ENCODE measurements around the gene FSD2. TPM values are rescaled to one million over a fixed set of nuclear protein-coding genes. Genes with fewer than 3 reads are reported as not detected.

The FSD2 gene
- total RNA-seq, 1 experiment from 2014 or later = not detected

DNA sequence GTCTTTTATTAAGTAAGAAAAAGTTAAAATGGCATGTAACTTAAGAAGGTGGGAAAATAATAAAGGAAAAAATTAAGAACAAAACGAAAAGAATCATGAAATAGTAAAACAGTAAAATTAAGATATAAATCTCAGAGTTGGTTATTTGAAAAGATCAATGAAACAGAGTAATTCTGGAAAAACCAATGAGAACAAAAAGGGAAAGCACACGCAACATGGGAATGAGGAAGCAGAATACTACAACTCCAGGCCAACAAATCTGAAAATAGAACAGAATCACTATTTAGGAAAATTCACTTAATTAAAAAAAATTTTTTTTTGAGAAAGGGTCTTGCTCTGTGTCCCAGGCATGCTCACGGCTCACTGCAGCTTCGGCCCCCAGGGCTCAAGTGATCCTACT, 34.3 kb upstream of the FSD2 start:
- no peaks in the 10 kb centered on the region for H3K27me3 ChIP-seq (ENCODE audit: low read length)
- H3K9me2 ChIP-seq (replicated peaks; ENCODE audit: low read length) = no peaks in the 10 kb centered on the region
- no peak for DNase-seq
- BruUV-seq (replicated peaks) = no TSS peak
- H3K4me1 ChIP-seq (ENCODE audit: insufficient read depth, low read length) = no peaks in the 10 kb centered on the region
- no peaks in the 10 kb centered on the region for H3K9me3 ChIP-seq (ENCODE audit: low read length)
- no peak overlapping the region for H3K9ac ChIP-seq (ENCODE audit: low read length)
- ATAC-seq = no peak
- H2AFZ ChIP-seq (ENCODE audit: low read length) = no peak overlapping the region
- H3K36me3 ChIP-seq (ENCODE audit: low read depth, low read length) = peaks cover 13% of the 10 kb centered on the region
- H3F3A ChIP-seq (ENCODE audit: low read length, unreplicated experiment) = peaks cover 5% of the 10 kb centered on the region
- no peak overlapping the region for H3K4me2 ChIP-seq (ENCODE audit: low read length)
- TF ChIP-seq, protein P1, sequence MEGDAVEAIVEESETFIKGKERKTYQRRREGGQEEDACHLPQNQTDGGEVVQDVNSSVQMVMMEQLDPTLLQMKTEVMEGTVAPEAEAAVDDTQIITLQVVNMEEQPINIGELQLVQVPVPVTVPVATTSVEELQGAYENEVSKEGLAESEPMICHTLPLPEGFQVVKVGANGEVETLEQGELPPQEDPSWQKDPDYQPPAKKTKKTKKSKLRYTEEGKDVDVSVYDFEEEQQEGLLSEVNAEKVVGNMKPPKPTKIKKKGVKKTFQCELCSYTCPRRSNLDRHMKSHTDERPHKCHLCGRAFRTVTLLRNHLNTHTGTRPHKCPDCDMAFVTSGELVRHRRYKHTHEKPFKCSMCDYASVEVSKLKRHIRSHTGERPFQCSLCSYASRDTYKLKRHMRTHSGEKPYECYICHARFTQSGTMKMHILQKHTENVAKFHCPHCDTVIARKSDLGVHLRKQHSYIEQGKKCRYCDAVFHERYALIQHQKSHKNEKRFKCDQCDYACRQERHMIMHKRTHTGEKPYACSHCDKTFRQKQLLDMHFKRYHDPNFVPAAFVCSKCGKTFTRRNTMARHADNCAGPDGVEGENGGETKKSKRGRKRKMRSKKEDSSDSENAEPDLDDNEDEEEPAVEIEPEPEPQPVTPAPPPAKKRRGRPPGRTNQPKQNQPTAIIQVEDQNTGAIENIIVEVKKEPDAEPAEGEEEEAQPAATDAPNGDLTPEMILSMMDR (conservative IDR thresholded peaks at IDR 0.05; ENCODE audit: low read depth, low read length) = no peak
- TF ChIP-seq EZH2 (IDR thresholded peaks at IDR 0.05; ENCODE audit: low read length, unreplicated experiment) (no peak), EZH2phosphoT487 (IDR thresholded peaks at IDR 0.05; ENCODE audit: borderline replicate concordance, low read length) (no peak)
- CTCF ChIA-PET = no interaction called here
- intact Hi-C loops (cut with micrococcal nuclease) = no loop called here
- H3K79me2 ChIP-seq (ENCODE audit: low read length) = no peaks in the 10 kb centered on the region
- H4K20me1 ChIP-seq (ENCODE audit: low read length) = no peaks in the 10 kb centered on the region
- no peak overlapping the region for H3K27ac ChIP-seq (ENCODE audit: low read length)
- H3K4me3 ChIP-seq (ENCODE audit: low read length) = no peak overlapping the region
- POLR2A ChIA-PET (ENCODE audit: unreplicated experiment) = no interaction called here

GRCh38 chr15:82839136-82839535, 33.3 kb upstream of the FSD2 start:
- Histone ChIP-seq H3K9me3 (ENCODE audit: low read length) (no peaks in the 10 kb centered on the region), H3K4me1 (ENCODE audit: insufficient read depth, low read length) (no peaks in the 10 kb centered on the region), H3F3A (ENCODE audit: low read length, unreplicated experiment) (peaks cover 5% of the 10 kb centered on the region), H4K20me1 (ENCODE audit: low read length) (no peaks in the 10 kb centered on the region), H3K79me2 (ENCODE audit: low read length) (no peaks in the 10 kb centered on the region), H3K4me2 (ENCODE audit: low read length) (no peak overlapping the region), H3K27ac (ENCODE audit: low read length) (no peak overlapping the region), H3K9me2 (replicated peaks; ENCODE audit: low read length) (no peaks in the 10 kb centered on the region), H3K36me3 (ENCODE audit: low read depth, low read length) (peaks cover 20% of the 10 kb centered on the region), H2AFZ (ENCODE audit: low read length) (no peak overlapping the region), H3K4me3 (ENCODE audit: low read length) (no peak overlapping the region), H3K9ac (ENCODE audit: low read length) (no peak overlapping the region), H3K27me3 (ENCODE audit: low read length) (no peaks in the 10 kb centered on the region)
- TF ChIP-seq EZH2 (IDR thresholded peaks at IDR 0.05; ENCODE audit: low read length, unreplicated experiment) (no peak), EZH2phosphoT487 (IDR thresholded peaks at IDR 0.05; ENCODE audit: borderline replicate concordance, low read length) (no peak)
- TF ChIP-seq, protein P1 (conservative IDR thresholded peaks at IDR 0.05; ENCODE audit: low read depth, low read length) = no peak
- CTCF ChIA-PET = no interaction called here
- no TSS peak for BruUV-seq (replicated peaks)
- ATAC-seq (no peak), DNase-seq (no peak)
- intact Hi-C loops (cut with micrococcal nuclease) = no loop called here
- POLR2A ChIA-PET (ENCODE audit: unreplicated experiment) = no interaction called here

GRCh38 chr15:82838096-82838735, 32.3 kb upstream of the FSD2 start:
- Histone ChIP-seq H3K27me3 (ENCODE audit: low read length) (no peaks in the 10 kb centered on the region), H3K4me3 (ENCODE audit: low read length) (no peak overlapping the region), H3K9me3 (ENCODE audit: low read length) (no peaks in the 10 kb centered on the region), H3K4me1 (ENCODE audit: insufficient read depth, low read length) (peaks cover 3% of the 10 kb centered on the region), H3K36me3 (ENCODE audit: low read depth, low read length) (peaks cover 25% of the 10 kb centered on the region), H3K4me2 (ENCODE audit: low read length) (no peak overlapping the region), H3K9ac (ENCODE audit: low read length) (no peak overlapping the region), H3K79me2 (ENCODE audit: low read length) (no peaks in the 10 kb centered on the region), H4K20me1 (ENCODE audit: low read length) (no peaks in the 10 kb centered on the region), H2AFZ (ENCODE audit: low read length) (no peak overlapping the region), H3K9me2 (replicated peaks; ENCODE audit: low read length) (no peaks in the 10 kb centered on the region), H3F3A (ENCODE audit: low read length, unreplicated experiment) (peaks cover 5% of the 10 kb centered on the region), H3K27ac (ENCODE audit: low read length) (no peak overlapping the region)
- TF ChIP-seq EZH2 (IDR thresholded peaks at IDR 0.05; ENCODE audit: low read length, unreplicated experiment) = no peak
- TF ChIP-seq, protein P1 (conservative IDR thresholded peaks at IDR 0.05; ENCODE audit: low read depth, low read length) = no peak
- TF ChIP-seq EZH2phosphoT487 (IDR thresholded peaks at IDR 0.05; ENCODE audit: borderline replicate concordance, low read length) = no peak
- ATAC-seq = no peak
- no peak for DNase-seq
- intact Hi-C loops (cut with micrococcal nuclease) = no loop called here
- ChIA-PET CTCF (no interaction called here), POLR2A (ENCODE audit: unreplicated experiment) (no interaction called here)
- no TSS peak for BruUV-seq (replicated peaks)

All from PC-3 (cell line).